ENCODE results near the gene MIOS. TPM values are rescaled to one million over a fixed set of nuclear protein-coding genes. Genes with fewer than 3 reads are reported as not detected.

The MIOS gene
- total RNA-seq, 6 experiments from 2014 or later = 30.2 to 39.0 (median 35.1) TPM

DNA sequence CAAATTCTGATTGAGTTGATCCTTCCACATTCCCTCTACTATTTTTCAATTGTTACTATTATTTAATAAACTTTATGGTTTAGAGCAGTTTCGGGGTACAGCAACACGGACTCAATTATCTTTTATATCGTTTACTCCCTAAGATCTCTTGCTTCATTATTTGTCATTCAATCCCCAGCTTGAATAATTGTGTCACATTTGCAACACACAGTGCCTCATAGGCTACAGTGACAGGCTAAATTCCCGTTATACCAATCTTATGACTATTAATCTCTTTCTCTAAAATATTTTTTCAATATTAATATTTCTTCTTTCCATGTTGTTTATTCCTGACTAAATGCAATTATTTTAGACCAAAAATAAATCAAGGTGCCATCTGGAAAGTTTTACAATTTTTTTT, 27.0 kb upstream of the MIOS start:
- H3K27ac Mint-ChIP-seq = no peak overlapping the region
- no peaks in the 10 kb centered on the region for H3K36me3 Mint-ChIP-seq (ENCODE audit: low read depth)
- peaks cover 32% of the 10 kb centered on the region for H3K4me1 Mint-ChIP-seq (ENCODE audit: low read depth)
- H3K9me3 Mint-ChIP-seq = no peaks in the 10 kb centered on the region
- H3K4me3 Mint-ChIP-seq = no peak overlapping the region
- TF ChIP-seq, protein P1, sequence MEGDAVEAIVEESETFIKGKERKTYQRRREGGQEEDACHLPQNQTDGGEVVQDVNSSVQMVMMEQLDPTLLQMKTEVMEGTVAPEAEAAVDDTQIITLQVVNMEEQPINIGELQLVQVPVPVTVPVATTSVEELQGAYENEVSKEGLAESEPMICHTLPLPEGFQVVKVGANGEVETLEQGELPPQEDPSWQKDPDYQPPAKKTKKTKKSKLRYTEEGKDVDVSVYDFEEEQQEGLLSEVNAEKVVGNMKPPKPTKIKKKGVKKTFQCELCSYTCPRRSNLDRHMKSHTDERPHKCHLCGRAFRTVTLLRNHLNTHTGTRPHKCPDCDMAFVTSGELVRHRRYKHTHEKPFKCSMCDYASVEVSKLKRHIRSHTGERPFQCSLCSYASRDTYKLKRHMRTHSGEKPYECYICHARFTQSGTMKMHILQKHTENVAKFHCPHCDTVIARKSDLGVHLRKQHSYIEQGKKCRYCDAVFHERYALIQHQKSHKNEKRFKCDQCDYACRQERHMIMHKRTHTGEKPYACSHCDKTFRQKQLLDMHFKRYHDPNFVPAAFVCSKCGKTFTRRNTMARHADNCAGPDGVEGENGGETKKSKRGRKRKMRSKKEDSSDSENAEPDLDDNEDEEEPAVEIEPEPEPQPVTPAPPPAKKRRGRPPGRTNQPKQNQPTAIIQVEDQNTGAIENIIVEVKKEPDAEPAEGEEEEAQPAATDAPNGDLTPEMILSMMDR (IDR thresholded peaks at IDR 0.05) = no peak
- no peak for DNase-seq
- H3K27me3 Mint-ChIP-seq (ENCODE audit: insufficient read depth) = no peaks in the 10 kb centered on the region

GRCh38 chr7:7542251-7542835, 24.3 kb upstream of the MIOS start:
- Mint-ChIP-seq H3K4me3 (no peak overlapping the region), H3K9me3 (no peaks in the 10 kb centered on the region), H3K27ac (no peak overlapping the region), H3K27me3 (ENCODE audit: insufficient read depth) (no peaks in the 10 kb centered on the region), H3K4me1 (ENCODE audit: low read depth) (peaks cover 26% of the 10 kb centered on the region), H3K36me3 (ENCODE audit: low read depth) (no peaks in the 10 kb centered on the region)
- no peak for DNase-seq
- TF ChIP-seq, protein P1 (IDR thresholded peaks at IDR 0.05) = no peak

GRCh38 chr7:7548407-7548806, 18.3 kb upstream of the MIOS start:
- Mint-ChIP-seq H3K27ac (no peak overlapping the region), H3K4me3 (no peak overlapping the region), H3K4me1 (ENCODE audit: low read depth) (peaks cover 50% of the 10 kb centered on the region), H3K36me3 (ENCODE audit: low read depth) (no peaks in the 10 kb centered on the region), H3K9me3 (no peaks in the 10 kb centered on the region), H3K27me3 (ENCODE audit: insufficient read depth) (no peaks in the 10 kb centered on the region)
- TF ChIP-seq, protein P1 (IDR thresholded peaks at IDR 0.05) = no peak
- DNase-seq = no peak

GRCh38 chr7:7550663-7551062, 16.0 kb upstream of the MIOS start:
- DNase-seq = no peak
- TF ChIP-seq, protein P1 (IDR thresholded peaks at IDR 0.05) = no peak
- Mint-ChIP-seq H3K36me3 (ENCODE audit: low read depth) (no peaks in the 10 kb centered on the region), H3K4me1 (ENCODE audit: low read depth) (peaks cover 71% of the 10 kb centered on the region), H3K4me3 (no peak overlapping the region), H3K27ac (no peak overlapping the region), H3K27me3 (ENCODE audit: insufficient read depth) (no peaks in the 10 kb centered on the region), H3K9me3 (no peaks in the 10 kb centered on the region)

DNA sequence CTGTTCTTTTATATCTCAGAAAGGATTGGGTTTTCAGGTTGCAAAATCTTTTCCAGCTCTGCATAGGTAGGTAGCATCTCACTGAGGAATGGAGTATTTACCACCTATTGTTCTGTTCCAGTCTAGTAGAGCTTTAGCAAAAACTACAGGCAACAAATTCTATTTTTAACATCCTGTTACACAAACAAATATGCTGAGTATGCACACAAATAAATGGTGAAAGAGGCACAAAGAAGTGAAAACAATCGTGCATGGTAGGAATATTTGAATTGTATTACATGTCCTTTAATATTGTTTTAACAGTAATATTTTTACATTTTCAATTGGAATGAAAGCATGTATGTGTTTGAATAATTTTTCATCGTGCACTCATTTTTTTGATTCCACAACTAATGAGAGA, 14.5 kb upstream of the MIOS start:
- Mint-ChIP-seq H3K27ac (no peak overlapping the region), H3K9me3 (no peaks in the 10 kb centered on the region), H3K4me3 (no peak overlapping the region), H3K27me3 (ENCODE audit: insufficient read depth) (no peaks in the 10 kb centered on the region), H3K4me1 (ENCODE audit: low read depth) (peaks cover 76% of the 10 kb centered on the region), H3K36me3 (ENCODE audit: low read depth) (no peaks in the 10 kb centered on the region)
- DNase-seq = no peak
- TF ChIP-seq, protein P1 (IDR thresholded peaks at IDR 0.05) = no peak

GRCh38 chr7:7553386-7553785, 13.3 kb upstream of the MIOS start:
- peaks cover 10% of the 10 kb centered on the region for H3K9me3 Mint-ChIP-seq
- peaks cover 75% of the 10 kb centered on the region for H3K4me1 Mint-ChIP-seq (ENCODE audit: low read depth)
- H3K27ac Mint-ChIP-seq = peak overlapping the region; percentile 89
- H3K4me3 Mint-ChIP-seq = peak overlapping the region; percentile 56
- TF ChIP-seq, protein P1 (IDR thresholded peaks at IDR 0.05) = no peak
- H3K36me3 Mint-ChIP-seq (ENCODE audit: low read depth) = peaks cover 11% of the 10 kb centered on the region
- DNase-seq = no peak
- H3K27me3 Mint-ChIP-seq (ENCODE audit: insufficient read depth) = no peaks in the 10 kb centered on the region
